GM19372 (cell line): ENCODE data around the gene GAN.

ENCODE experiments used
- ATAC-seq: cut with Tn5 transposase; IDR thresholded peaks from one replicate; pipeline ENCODE4 v1.9.1; 2021; ENCODE audit warnings: mild to moderate bottlenecking, low read depth, moderate library complexity; ENCODE audit not compliant: unreplicated experiment

GAN gene

GRCh38 chr16:81314603-81315270 lies at the start of gene GAN:
Gene GAN (plus strand): TSS chr16:81314962. CDS start chr16:81315114, 152 bp downstream.
- peak; percentile 90 for ATAC-seq

DNA sequence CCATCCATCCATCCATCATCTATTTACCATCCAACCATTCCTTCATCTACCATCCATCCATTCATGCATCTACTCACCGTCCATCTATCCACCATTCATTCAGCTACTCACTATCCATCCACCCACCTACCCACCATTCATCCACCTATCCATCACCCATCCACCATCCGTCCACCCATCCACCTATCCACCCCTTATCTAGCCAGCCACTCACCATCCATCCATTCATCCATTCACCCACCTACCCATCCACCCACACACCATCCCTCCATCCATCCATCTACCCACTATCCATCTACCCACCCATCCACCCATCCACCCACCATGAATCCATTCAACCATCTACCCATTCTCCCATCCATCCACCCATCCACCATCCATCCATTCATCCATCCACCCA lies 49.7 kb upstream of the GAN start:
- ATAC-seq = no peak

GRCh38 chr16:81265658-81266451 lies 48.9 kb upstream of the GAN start:
- no peak for ATAC-seq

GRCh38 chr16:81266680-81267095 lies 48.1 kb upstream of the GAN start:
- no peak for ATAC-seq

GRCh38 chr16:81268509-81268908 lies 46.3 kb upstream of the GAN start:
- ATAC-seq = no peak

DNA sequence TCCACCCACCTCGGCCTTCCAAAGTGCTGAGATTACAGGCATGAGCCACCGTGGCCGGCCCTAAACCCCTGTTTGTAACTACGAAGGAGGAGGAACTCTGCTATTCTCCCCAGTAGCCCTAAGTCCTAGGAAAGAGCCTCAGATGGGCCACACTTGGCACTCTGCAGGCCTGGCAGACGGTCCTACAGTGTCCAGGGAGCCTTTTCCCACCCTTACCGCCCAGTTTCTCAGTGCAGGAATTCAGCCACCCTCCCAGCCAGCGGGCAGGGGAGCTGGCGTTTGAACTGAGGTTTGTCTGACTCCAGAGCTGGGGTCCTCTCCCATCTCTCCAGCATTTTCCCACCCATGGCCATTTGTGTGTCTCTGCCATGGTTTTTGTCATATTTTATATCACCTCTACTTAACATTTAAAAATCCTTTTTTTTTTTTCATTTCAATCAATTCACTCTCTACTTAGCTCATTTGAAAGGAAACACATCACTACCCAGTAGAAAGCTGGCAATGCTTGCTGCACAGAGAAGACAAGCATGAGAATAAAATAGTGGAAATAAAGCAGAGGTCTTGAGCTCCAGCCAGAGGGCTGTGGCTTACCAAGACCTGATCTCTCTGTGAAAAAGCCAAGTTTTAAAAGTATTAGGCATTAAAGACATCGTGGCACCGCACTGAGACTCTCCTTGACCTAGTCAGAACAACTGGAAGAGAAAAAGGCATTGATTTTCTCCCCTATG lies 41.4 kb upstream of the GAN start:
- ATAC-seq = no peak

DNA sequence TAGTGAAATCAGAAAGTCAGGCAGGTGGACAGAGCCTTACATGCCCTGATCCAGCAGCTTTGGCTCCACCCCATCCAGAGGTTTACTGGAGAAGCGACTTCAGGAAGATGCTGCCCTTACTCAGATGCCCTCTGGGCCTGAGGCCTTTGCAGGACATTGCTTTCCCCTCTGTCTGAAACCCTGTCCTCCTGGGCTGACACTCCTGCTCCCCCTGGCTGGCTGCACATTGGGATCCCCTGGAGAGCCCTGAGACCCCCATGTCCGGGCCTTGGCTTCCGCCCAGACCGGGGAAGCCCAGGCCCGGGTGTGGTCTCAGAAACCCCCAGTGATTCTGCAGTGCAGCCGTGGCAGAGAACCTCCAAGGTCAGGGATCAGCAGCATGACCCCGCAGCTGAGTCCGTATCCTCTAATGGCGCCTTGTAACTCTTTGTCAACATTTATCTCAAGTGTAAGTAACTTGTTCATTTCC lies 39.7 kb upstream of the GAN start:
- ATAC-seq = no peak

DNA sequence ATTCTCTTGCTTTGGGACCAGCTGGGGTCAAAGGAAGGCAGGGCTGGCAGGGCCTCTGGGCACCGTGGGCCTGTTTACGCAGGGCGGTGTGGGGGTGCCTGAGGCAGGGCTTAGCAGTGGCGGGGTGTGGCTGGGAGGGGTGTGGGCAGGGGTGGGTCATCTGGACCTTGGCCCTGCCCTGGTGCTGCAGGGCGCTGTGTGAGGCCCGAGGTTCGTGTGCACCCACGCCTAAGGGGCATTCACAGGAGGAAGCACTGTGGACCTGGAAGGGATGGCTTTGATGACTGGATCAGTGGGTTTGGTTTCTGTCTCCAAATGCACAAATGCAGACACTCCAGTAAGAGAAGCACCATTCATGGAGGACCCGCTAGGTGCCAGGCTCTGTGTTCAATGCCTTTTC lies 39.0 kb upstream of the GAN start:
- no peak for ATAC-seq

- no peak for ATAC-seq
Measured at GRCh38 chr16:81276323-81276722, 38.4 kb upstream of the GAN start.

- no peak for ATAC-seq
Measured at GRCh38 chr16:81277541-81278080, 37.2 kb upstream of the GAN start.

- ATAC-seq = no peak
Measured at GRCh38 chr16:81278526-81278925, 36.2 kb upstream of the GAN start.

- no peak for ATAC-seq
Measured at GRCh38 chr16:81279392-81279791, 35.4 kb upstream of the GAN start.

DNA sequence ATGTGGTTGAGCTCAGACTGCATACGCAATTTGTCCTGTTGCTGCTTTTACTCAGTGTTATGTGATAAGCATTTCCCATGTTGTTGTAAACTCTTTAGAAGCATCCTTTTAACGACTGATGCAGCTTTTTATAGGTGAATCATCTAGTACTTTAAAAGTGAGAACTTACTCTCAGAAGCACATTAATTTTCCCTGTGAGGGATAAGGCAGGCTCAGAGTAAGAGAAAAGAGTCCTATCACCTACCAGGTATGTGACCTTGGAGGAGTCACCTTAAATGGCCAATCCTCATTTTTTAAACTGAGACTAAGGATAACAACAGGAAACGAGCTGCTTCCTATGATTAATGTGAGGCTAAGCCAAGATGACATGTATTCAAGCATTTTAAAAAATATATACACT lies 34.4 kb upstream of the GAN start:
- no peak for ATAC-seq

DNA sequence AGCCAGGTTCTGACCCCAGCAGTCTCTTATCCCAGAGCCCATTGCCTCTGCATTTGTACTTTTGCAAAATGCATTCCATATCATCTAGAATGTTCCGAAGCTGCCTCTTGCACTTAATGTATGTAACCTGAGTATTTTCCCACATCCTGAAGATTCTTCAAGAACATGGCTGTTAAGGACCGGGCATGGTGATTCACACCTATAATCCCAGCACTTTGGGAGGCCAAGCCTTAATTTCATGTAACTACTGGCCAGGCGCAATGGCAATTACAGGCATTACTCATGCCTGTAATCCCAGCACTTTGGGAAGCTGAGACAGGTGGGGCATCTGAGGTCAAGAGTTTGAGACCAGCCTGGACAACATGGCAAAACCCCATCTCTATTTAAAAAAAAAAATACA lies 31.7 kb upstream of the GAN start:
- no peak for ATAC-seq

DNA sequence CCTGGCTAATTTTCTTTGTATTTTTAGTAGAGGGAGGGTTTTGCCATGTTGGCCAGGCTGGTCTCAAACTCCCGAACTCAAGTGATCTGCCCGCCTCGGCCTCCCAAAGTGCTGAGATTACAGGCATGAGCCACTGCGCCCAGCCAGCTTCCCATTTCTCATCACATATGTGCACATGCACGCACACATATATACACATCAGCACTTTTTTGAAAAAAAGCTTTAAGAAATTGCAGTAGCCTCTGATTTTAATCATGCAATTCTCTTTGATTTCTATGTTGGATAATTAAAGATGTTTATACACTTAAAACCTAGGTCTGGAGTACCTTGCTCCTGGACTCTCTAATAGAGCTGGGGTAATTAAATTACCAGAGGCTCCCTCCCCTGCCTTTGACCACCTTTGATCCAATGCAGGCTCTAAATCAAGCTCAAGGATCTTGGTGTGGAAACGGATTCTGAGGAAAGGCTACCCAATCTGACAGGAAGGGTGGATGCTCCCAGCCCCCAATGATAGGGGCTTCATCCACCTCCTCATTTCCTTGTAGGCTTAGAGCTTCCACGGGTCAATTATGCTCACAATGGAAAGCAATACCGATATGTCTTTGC lies 29.7 kb upstream of the GAN start:
- ATAC-seq = no peak

DNA sequence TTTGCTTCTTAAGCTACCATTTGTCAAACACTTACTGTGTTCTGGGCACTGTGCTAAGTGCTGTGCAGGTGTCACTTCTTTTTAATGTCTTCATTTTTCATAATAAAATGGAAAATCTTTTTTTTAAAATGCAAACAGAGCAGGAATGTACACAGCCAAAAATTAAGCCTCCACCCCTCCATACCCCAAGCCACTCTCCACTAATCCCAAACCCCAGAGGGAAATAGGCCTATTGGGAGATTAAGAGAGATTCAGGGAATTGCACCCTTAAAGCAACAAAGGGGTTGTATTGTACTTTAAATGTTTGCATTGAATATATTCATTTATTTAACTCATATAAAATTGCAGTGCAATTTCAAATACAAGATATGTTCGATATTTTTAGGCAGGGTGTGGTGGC lies 28.6 kb upstream of the GAN start:
- ATAC-seq = no peak

GRCh38 chr16:81291117-81291516 lies 23.6 kb upstream of the GAN start:
- no peak for ATAC-seq

- ATAC-seq = no peak
Measured at GRCh38 chr16:81292936-81293335, 21.8 kb upstream of the GAN start.

DNA sequence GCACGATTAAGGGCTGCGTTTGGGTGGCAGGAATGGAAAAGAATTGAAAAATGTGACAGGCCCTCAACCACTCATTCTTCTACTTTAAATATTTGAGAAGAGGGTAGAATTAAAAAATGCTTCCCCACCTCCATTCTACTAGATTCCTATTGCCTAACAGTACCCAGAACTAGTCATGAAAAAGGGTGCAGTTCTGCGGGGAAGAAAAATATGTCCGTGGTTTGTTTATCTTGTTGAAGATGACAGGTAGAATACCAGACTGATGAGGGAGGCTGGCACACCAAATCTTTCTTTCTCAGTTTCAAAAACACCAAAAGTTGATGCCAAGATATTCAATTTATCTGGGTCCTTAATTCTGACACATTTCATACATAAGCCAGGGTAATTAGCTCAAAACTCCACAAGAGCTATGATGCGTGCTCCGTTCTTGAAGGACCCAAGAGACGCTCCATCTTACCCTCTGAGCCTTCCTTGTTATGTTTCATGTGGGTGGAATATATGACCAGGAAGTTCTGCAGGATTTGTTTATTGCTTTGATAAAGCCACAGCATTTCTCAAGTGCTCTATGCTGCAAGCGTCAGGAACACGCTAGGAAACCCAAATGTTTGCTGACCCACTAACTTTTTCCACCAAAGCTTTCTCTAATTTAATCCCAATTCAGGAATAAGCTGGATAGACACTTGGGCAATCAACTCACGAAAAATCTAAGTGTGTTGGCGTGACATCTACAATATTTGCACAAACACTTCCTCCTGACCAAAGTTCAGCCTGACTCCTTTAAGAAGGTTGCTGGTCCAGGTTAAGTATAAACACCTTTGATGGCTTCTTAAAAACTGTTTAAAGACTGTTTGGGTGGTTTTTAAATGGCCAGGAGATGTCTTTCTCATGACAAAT lies 20.6 kb upstream of the GAN start:
- ATAC-seq = no peak

DNA sequence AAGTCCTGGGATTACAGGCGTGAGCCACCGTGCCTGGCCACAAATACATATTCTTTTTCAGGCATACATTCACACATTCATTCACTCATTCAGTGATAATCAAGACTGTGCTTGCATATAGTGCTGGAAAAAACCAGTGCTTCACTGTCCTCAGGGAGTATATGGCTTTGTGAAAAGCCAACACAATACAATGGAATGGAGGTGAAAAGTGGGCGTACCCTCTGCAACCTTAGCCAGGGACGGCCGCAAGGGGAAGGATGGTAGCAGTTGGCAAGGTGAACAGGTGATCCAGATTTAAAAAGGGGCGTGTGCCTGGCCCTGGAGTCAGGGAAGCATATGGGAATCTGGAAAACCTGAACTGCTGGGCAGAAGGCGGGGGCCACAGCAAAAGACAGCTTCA lies 18.1 kb upstream of the GAN start:
- ATAC-seq = no peak
